ENCODE data around the gene MAOB.
A peak's percentile ranks its signal among the peaks of the same experiment; 100 is the strongest.
"Not testable (repeated sequence)": the region's sequence is repeated elsewhere in the genome, so short reads cannot be mapped to it uniquely, and the experiment has no call there.

Gene MAOB

DNA sequence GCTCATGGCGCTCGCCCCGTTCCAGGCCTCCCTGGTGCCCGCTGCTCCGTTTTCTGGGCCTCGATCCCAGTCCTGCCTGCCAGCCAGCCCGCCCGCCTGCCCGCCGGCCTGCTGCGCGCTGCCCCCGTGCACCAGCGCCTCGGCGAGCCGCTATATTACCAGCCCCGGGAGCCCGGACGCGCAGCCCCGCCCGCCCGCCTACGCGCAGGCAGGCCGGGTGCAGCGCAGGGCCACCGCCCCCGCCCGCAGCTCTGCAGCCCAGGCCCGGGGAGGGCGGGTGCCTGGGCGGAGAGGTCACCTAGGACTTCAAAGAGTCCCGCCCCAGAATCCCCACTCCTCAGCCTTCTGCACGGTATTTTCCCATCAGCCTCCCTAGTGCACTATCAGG is at the start of gene MAOB:
MAOB (minus strand) TSS at position 157 of the 388 bp plus-strand sequence; CDS start at position 6, 151 bp downstream.
- peak in 31 of 51 donors; percentile 1 to 54 (median 22) for DNase-seq

DNA sequence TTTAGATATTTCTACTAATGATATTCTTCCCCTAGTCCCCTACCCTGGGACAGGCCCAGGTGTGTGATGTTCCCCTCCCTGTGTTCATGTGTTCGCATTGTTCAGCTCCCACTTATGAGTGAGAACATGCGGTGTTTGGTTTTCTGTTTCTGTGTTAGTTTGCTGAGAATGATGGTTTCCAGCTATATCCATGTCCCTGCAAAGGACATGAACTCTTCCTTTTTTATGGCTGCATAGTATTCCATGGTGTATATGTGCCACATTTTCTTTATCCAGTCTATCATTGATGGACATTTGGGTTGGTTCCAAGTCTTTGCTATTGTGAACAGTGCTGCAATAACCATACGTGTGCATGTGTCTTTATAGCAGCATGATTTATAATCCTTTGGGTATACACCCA is 39.8 kb upstream of the MAOB start:
- not testable (repeated sequence) for DNase-seq

DNA sequence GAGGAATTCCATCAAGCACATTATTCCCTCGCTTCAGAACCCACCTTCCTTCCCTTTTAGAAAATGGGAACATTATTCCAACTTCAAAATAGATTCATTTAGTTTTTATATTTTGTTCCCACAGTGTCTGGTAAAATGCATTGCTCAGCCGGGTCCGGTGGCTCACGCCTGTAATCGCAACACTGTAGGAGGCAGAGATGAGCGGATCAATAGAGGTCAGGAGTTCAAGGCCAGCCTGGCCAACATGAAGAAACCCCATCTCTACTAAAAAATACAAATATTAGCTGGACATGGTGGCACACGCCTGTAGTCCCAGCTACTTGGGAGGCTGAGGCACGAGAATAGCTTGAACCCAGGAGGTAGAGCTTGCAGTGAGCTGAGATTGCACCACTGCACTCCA is 28.5 kb upstream of the MAOB start:
- not testable (repeated sequence) for DNase-seq

DNA sequence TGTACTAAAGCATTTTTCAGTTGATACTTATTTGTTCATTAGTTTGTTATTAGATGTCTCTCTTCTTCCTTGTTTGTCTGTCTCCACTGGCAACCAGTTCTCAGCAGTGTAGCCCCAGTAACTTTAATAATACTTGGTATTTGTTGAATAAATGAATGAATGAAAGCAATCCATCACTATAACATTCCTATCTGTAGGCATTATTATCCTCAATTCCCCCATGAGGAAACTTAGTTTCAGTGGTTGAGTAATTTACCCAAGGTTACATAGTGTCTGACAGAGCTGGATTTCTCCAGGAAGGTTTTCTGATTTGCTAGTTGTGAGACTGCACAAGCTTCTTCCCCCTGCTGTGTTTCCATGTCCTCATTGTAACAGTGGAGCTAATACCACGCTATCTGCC is 27.8 kb upstream of the MAOB start:
- no peak for DNase-seq

DNA sequence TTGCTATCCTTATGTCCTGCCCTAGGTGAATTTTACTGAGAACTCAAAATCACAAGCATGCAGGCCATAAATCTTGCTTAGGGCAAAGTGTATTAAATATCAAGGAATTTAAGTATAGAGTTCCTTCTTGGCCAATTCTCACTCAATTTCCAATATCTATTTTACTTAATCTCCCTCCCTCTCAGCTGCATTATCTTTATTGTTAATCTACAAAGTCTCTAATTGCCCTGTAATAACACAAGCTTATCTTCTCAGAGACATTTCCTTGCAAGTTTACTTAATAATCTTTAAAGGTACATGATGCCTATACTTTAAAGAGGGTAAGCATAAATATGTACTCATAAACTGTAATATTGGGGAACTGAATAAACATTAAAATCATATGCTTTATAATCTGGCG is 26.9 kb upstream of the MAOB start:
- DNase-seq = no peak

DNA sequence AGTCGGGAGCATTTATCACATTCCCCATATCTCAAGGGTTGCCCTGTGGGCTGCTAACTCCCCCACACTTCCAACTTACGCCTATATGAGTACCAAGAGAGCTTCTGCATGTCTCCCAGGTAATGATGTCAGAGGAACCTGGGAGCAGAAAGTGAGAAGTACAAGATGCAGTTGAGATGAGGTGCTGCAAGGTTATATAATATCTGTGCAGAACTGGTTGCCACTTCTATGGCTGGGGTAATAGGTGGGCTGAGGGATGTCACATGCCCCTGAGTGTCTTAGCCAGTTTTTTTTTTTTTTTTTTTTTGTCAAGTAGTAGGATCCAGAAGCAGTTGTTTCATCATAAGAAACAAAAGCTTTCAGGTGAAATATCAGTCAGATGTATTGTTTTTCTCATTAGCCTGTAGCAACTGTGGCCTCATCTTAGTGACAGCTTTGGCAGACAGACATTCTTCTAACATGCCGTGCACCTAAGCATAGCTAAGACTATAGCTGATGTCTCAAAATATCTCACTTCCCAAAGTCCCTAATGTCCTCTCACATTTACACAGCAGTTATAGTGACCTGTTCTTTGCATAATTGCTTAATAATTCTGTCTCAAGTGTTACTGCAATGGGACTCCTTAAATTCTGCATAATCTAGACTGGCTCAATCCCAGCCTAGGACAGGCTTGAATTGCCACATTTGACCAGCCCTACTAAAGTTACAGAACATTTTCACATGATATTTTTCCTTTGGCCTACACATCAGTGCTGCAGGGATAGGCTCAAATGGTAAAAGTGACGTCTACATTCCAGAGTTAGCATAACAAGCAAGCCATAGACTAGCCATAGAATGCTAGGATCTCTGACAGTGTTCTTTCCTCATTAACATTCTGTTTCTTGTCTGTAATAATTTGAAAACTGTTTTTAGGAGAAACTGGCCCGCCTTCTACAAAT is 17.9 kb upstream of the MAOB start:
- no peak for DNase-seq

DNA sequence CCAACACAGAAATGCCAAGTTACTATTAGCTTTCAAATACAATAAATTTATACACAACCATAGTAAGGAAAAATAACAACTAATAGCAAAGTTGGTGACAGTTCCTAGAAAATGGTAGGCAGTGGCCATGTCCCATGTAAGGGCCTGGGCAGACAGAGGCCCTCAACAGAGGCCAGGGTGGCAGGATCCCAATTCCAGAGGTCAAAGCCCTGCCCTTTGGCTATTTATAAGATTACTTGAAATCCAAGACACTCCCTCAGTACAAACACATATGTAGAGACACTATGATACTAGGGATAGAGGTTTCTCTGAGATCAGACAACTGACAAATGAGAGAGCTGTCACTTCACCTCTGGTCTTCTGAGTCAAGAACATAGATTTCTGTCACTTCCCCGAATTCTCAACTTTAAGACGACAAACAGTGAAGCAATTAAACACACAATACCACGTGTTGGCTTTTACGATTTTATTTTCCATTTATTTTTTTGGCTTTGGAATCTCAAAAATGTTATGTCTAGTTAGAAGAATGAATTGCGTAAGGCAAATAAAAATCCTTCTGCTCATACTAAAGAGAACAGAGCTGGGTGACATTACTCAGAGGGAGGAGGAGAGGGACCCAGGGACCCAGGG is 16.3 kb upstream of the MAOB start:
- DNase-seq = no peak

DNA sequence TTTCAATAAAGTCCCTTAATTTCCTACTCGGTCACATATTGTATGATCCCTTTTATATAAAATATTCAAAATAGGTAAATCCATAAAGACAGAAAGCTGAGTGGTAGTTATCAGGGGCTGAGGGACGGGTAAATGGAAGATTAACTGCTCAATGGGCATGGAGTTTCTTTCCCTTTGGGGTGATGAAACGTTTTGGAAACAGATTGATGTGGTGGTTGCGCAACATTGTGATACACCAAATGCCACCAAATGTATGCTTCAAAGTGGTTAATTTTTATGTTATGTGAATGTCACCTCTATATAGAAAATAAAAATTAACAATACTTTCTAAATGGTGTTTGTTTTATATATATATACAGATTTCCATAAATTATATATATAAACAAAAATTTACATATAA is 15.0 kb upstream of the MAOB start:
- no peak for DNase-seq

DNA sequence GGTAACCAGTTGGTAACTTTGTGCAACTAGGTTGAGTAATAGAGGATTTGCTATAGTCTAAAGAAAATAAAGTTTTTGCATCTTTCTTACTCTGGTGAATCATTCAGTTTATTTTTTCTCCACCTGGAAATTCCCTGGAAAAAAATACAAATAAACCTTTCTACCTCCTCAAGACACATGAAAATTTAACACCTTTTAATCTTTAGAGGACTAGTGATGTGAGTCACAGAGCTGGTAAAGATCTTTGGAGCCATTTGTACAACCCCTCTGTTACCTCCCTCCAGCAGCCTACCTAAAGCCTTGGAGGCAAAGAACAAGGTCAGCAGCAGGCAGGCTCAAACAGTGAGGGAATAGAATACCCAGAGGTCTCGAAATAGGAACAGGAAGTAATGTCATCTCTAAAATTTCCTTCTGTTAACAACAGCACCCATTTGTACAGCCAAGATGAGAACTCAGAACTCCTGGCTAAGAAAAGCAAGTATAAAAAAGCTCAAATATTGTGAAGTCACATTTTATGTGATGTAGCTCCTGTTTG is 10.2 kb upstream of the MAOB start:
- DNase-seq = no peak

DNA sequence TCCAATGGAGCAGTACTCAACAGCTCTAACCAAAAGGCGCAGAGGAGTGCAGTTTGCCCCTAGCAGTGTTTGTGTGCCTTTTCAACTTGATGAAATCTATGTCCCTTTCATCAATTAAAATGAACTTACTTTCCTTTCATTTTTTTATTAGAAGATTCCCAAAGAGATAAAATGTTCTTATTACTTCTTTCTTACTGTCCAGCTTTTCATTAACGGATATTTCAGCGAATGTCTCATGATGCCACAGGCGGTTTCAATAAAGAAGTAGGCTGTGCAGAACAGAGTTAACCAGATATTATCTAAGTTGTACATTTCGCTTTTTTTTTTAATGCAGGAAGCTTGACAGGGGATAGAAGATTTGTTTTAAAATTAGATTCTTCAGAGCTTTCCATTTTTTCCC is 3.4 kb upstream of the MAOB start:
- no peak for DNase-seq

DNA sequence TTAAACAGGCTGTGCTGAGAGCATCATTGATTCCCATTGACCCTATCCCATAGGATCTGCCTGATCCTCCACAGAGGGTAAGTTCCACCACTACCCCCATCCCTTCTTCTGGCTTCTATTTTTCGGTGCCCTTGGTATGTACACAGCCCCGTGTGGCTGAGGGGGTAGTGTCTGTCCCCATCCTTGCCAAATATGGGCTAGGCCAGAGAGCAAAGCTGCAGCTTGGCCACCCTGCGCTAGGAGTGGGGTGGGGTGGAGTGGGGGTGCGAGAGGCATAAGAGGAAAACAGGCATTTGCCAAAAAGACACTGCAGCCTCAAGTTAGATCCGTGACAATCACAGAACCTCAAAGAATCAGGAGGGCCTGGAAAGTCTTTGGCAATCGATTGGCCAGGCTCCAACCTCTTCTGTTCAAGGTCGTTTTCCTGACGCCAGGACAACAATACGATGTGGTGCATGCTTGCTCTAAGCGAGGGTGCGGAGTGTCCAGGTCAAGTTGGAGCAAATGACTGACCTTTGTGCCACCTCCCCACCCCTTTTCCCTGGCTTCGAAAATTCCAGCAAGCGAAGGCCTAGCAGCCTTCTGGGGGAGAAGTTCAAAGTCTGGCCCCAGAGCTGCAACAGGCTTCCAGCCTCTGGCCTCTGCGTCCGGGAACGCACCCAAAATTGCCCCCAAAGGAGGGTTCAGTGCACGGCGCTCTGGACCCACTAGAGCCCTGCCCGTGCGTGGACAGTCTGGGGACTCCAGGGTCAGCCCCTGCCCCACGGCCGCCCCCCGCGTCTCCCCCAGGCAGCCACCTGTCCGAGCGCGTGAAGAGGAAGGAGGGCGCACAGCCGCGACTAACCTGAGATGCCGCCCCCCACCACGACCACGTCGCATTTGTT is 598 bp downstream of the MAOB start:
- peak in 5 of 51 donors; percentile 3 to 19 (median 9) for DNase-seq

DNA sequence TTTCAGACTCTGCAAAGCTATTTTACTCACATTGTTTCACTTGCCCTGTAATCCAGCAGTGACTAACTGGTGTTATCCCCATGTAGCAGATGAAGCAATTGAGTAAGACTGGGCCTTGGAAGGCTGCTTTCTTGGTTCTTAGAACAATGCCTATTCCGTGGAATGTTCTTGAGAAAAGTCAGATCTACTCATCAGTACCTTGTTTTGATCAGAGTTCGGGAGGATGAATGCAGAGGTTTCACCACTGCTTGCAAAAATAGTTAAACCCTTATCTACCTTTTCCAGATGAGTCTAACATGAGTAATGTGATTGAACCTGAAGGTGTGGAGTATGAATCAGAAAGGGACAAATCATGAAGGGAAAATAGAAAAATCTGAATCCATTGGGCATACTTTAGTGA is 1.8 kb downstream of the MAOB start:
- peak in 1 of 51 donors; percentile 3 for DNase-seq

DNA sequence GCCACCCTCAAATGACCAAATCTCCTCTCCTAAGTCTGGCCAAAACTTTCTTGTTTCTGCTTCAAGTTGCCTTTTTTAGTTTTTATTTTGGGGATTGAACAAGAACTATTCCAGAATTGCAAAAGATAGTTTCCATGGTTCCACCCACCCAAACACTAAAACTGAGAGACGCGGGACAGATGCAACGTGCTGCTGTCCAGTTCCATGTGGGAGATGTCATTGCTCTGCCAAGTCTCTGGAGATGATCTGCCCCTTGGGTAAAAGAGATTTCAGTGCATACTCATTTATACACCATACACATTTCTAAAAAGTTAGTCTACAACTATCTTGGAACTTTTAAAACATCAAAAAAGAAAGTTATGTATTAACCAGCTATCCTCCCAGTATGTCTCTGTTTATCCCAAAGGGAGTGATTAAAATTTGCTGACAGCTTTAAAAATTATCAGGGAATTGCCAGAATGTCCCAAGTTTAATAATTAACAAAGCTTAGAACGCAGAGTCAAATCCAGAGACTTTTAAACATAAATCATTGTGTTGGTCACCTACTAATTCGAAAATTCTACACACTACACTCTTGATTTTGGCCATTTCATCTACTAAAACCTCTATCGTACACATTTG is 3.2 kb downstream of the MAOB start:
- DNase-seq = no peak

DNA sequence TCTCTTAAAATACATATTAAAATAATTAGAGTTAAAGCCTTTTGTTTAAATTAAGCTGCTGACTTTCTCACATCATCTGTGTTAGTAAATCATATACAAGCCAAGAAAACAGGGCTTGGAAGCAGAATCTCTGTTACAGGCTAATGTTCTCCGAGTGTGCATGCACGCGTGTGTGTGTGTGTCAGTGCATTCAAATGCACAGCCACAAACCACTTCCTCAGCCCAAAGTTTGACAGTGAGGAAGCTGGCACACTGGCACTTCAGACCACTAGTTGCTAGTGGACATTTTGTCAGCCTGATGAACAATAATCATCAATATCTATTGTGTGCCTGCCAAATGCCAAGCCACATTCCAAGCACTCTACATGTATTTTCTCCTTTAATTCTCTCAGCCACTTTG is 5.6 kb downstream of the MAOB start:
- no peak for DNase-seq

DNA sequence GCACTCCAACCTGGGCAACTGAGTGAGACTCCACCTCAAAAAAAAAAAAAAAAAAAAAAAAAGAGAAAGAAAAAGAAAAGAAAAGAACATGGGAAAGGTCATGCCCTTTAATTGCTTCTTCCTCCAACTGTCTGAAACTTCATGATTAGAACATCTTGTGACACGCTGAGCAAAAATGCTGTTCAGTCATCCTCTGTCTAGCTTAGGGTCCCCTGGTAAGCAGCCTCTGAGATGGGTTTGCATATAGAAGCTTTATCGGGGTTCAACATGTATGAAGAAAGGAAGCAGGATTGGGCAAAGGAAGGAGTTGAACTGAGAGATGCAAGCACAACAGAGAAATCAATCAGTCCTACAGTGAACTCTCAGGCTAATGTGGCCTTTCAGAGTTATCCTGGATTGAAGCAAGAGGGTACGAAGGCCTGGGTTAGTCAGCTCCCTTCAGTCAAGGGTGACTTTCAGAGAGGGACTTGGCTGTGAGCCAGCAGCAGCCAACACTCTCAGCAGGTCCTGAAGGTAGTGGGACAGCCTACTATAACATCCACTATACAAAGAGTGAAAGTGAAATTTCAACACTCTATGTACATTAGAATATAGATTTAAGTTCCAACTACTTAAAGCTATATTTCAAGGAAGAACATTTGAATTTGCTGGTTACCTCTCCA is 11.4 kb downstream of the MAOB start:
- no peak for DNase-seq

DNA sequence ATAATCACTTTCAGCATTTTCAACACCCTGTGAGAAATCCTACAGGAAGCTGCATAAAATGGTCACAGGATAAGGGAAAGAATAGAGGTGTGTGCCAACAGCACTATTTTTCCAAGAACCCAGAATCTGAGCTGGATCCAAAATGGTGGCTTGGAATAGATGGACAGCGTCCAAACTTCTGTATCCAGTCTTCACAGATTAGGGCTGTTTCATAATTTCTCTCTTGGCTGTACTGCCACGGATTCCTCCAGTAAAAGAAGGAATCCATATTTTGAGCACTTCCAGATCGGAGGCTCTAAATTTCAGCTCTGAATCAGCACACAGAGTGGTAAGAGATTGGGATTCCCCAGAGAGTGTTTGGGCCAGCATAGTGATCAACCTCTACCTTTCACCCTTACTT is 12.2 kb downstream of the MAOB start:
- no peak for DNase-seq

DNA sequence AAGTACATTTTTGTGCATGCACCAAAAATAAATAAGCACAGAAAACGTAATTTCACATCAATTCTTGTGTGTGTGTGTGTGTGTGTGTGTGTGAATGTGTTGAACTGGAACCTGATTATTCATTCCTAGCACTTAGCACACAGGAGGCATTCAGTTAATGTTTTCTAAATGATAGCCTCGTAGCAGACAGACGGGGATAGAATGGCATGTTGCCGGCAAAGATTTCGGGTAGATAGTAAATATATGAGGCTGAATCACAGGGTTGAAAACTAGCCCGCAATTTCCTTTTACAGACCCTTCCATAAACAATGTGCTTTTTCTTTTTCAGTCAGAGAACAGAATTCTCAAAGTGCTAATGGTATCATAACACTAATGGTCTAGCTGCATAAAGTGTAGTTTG is 13.5 kb downstream of the MAOB start:
- peak in 1 of 51 donors; percentile 1 for DNase-seq

DNA sequence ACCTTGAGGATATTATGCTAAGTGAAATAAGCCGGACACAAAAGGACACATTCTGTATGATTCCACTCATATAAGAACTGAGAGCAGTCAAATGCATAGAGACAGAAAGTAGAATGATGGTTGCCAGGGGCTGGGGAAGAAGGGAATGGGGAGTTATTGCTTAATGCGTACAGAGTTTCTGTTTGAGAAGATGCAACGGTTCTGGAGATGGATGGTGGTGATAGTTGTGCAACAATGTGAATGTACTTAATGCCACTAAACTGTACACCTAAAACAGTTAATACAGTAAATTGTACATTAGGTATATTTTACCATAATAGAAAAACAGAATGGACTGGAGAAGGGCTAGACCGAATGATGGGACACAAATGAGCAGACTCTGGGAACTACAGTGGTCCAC is 15.8 kb downstream of the MAOB start:
- DNase-seq = no peak

DNA sequence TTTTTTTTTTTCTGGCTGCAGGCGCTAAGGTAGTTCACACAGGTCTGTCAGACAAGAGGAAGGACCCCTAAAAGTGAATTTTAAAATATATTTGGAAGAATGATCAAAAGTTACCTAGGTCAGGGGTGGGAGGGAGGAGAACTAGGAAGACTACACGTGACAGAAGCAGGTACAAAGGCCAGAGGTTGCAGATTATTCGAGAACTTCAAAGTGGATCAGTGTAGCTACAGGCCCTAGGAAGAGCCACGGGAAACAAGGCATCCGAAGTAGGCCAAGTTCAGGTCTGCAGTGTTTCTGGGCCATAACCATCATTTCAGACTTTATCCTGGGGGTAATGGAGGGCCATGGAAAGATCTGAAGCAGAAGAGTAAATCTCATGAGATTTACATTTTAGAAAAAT is 16.5 kb downstream of the MAOB start:
- no peak for DNase-seq

DNA sequence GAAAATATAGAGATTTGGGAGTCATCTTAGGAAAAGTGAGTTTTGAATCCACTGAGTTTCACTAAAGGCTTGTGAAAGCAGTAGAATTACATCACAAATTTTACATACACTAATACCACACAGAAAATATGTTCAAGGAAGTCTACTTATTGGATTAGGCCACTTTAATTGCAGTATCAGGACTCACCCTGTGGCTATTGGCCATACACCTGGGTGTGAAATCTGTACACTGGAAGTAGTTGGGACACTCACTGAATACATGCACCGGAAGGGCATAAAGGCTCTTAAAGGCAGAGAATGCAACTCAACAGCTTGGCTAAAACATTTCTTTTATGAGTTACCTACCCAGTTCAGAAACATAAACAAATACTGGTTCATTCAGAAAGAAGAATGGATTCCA is 19.8 kb downstream of the MAOB start:
- no peak for DNase-seq

DNA sequence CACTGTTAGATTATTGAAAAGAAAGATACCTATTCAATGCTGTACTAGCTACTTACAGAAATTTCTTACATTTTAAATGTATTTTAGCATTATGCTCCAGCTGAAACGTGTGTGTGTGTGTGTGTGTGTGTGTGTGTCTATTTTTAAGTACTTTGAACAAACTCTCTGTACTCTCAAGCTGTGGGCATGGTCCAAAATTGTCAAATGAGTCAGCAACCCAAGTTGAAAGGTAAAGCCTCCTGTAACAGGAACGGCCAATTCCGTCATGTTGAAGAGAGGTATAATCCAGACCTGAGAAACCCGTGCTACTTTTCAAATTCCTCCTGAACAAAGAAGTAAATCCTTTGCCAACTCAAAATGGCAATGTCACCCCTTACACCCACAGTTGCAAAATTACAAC is 20.5 kb downstream of the MAOB start:
- DNase-seq = peak in 1 of 51 donors; percentile 7
